ENCODE results near the gene CRYBG1.

The CRYBG1 gene

DNA sequence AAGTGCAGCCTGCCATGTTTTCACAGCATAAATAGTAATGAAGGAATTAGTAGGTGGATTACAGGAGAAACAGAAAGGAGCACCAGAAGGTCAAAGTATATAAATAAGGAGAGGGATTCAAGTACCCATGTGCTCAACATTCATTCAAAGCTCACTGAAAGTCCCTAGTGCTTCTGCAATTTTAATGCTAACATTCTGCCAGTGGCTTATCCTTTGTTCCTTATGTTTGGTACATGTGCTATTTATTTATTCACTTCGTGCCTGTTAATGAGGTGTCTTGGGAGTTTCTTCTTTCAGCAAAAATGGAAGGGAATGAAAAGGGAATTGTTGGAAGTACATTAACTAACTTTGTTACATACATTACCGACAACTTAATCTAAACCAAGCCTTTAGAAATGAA is 105.7 kb downstream of the CRYBG1 start:
- TF ChIP-seq ZBTB7A (IDR thresholded peaks at IDR 0.05; ENCODE audit: low read depth) = no peak

DNA sequence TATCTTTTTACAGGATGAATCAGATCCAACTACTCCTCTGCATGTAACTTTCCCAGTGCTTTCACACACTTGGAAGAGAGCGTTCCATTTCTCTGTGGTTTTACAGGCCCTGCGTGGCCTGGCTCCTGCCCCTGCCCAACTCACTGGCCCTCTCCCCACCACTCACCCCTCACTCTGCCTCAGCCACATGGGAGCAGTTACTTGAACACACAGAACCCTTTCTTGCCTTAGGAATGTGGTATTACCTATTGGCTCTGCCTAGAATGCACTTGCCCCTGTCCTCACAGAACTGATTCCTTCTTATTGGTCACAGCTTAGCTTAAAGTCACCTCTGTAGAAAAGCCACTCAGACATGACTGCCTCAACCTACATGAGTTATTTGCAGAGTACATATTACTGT is 108.4 kb downstream of the CRYBG1 start:
- TF ChIP-seq CEBPB (IDR thresholded peaks at IDR 0.05) (no peak), TEAD4 (IDR thresholded peaks at IDR 0.05) (no peak), EGR1 (IDR thresholded peaks at IDR 0.05) (no peak), TCF12 (IDR thresholded peaks at IDR 0.05; ENCODE audit: low read depth) (no peak), ZBTB7A (IDR thresholded peaks at IDR 0.05; ENCODE audit: low read depth) (no peak), YY1 (IDR thresholded peaks at IDR 0.05; ENCODE audit: low read depth) (no peak), EP300 (IDR thresholded peaks at IDR 0.05; ENCODE audit: borderline replicate concordance) (no peak), FOXM1 (IDR thresholded peaks at IDR 0.05; ENCODE audit: borderline replicate concordance, low read depth) (no peak), TAF1 (IDR thresholded peaks at IDR 0.05; ENCODE audit: low read depth) (no peak), NFIC (IDR thresholded peaks at IDR 0.05) (no peak)
- TF ChIP-seq, protein P1, sequence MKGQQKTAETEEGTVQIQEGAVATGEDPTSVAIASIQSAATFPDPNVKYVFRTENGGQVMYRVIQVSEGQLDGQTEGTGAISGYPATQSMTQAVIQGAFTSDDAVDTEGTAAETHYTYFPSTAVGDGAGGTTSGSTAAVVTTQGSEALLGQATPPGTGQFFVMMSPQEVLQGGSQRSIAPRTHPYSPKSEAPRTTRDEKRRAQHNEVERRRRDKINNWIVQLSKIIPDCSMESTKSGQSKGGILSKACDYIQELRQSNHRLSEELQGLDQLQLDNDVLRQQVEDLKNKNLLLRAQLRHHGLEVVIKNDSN (IDR thresholded peaks at IDR 0.05) = no peak
- TF ChIP-seq, protein P2, sequence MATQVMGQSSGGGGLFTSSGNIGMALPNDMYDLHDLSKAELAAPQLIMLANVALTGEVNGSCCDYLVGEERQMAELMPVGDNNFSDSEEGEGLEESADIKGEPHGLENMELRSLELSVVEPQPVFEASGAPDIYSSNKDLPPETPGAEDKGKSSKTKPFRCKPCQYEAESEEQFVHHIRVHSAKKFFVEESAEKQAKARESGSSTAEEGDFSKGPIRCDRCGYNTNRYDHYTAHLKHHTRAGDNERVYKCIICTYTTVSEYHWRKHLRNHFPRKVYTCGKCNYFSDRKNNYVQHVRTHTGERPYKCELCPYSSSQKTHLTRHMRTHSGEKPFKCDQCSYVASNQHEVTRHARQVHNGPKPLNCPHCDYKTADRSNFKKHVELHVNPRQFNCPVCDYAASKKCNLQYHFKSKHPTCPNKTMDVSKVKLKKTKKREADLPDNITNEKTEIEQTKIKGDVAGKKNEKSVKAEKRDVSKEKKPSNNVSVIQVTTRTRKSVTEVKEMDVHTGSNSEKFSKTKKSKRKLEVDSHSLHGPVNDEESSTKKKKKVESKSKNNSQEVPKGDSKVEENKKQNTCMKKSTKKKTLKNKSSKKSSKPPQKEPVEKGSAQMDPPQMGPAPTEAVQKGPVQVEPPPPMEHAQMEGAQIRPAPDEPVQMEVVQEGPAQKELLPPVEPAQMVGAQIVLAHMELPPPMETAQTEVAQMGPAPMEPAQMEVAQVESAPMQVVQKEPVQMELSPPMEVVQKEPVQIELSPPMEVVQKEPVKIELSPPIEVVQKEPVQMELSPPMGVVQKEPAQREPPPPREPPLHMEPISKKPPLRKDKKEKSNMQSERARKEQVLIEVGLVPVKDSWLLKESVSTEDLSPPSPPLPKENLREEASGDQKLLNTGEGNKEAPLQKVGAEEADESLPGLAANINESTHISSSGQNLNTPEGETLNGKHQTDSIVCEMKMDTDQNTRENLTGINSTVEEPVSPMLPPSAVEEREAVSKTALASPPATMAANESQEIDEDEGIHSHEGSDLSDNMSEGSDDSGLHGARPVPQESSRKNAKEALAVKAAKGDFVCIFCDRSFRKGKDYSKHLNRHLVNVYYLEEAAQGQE (IDR thresholded peaks at IDR 0.05; ENCODE audit: low read depth) = no peak
- TF ChIP-seq, protein P3, sequence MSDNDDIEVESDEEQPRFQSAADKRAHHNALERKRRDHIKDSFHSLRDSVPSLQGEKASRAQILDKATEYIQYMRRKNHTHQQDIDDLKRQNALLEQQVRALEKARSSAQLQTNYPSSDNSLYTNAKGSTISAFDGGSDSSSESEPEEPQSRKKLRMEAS (IDR thresholded peaks at IDR 0.05) = no peak

DNA sequence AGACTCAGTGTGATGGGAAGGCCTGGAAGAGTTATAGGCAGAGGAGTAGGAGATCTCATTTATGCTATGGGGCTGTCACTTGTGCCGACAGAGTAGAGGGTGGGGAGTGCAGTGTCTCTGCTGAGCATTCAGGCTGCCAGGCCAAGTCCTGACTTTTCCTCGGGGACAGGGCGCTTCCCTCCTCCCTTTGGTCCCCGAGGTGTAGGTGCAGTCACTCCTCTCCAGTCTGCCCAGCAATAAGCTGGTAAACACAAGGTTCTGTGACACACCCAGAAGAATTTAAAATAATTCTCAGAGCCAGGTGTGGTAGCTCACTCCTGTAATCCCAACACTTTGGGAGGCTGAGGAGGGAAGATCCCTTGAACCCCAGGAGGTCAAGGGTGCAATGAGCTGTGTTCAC is 109.4 kb downstream of the CRYBG1 start:
- TF ChIP-seq RAD21 (IDR thresholded peaks at IDR 0.05; ENCODE audit: low read depth) (no peak), TEAD4 (IDR thresholded peaks at IDR 0.05) (no peak), TCF12 (IDR thresholded peaks at IDR 0.05; ENCODE audit: low read depth) (no peak)

DNA sequence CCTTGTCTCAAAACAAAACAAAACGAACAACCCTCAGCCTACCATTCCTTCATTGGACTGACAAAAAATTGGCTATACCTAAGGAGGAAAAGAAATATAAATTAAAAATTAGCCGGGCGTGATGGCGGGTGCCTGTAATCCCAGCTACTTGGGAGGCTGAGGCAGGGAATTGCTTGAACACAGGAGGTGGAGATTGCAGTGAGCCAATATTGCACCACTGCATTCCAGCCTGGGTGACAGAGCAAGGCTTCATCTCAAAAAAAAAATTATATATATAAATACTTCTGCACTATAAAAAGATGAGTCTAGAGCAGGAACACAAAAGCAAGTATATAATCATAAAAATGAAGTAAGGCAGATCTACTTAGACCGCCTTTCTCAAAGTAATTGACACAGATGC is 109.8 kb downstream of the CRYBG1 start:
- TF ChIP-seq RAD21 (IDR thresholded peaks at IDR 0.05; ENCODE audit: low read depth) = no peak
- no peak for TF ChIP-seq EGR1 (IDR thresholded peaks at IDR 0.05)
- no peak for TF ChIP-seq CEBPB (IDR thresholded peaks at IDR 0.05)
- TF ChIP-seq TEAD4 (IDR thresholded peaks at IDR 0.05) = no peak
- TF ChIP-seq NFIC (IDR thresholded peaks at IDR 0.05) = no peak
- TF ChIP-seq YY1 (IDR thresholded peaks at IDR 0.05; ENCODE audit: low read depth) = no peak
- TF ChIP-seq, protein P2 (IDR thresholded peaks at IDR 0.05; ENCODE audit: low read depth) = no peak
- TF ChIP-seq FOXM1 (IDR thresholded peaks at IDR 0.05; ENCODE audit: borderline replicate concordance, low read depth) = no peak
- TF ChIP-seq TCF12 (IDR thresholded peaks at IDR 0.05; ENCODE audit: low read depth) = no peak
- TF ChIP-seq, protein P3 (IDR thresholded peaks at IDR 0.05) = no peak
- no peak for TF ChIP-seq EP300 (IDR thresholded peaks at IDR 0.05; ENCODE audit: borderline replicate concordance)

DNA sequence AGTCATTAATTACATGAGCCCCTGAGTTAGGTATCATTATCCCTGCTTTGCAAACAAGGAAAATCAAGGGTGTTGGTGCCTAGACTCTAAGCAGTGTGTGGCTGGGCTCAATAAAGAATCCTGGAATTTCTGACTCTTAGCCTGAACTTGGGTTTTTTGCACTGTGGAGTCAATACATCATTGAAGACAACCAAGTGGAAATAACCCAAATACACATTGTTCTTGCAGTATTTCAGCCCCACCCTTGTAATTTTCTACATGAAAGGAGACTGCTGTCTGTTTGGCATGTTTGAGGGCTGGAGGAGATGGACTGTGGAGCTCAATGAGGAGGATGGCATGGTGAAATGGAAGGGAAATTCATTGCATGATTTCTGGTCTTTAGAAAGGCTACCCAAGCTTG is 110.3 kb downstream of the CRYBG1 start:
- TF ChIP-seq EGR1 (IDR thresholded peaks at IDR 0.05) (no peak), FOXM1 (IDR thresholded peaks at IDR 0.05; ENCODE audit: borderline replicate concordance, low read depth) (no peak), CEBPB (IDR thresholded peaks at IDR 0.05) (no peak), YY1 (IDR thresholded peaks at IDR 0.05; ENCODE audit: low read depth) (no peak), TEAD4 (IDR thresholded peaks at IDR 0.05) (no peak), EP300 (IDR thresholded peaks at IDR 0.05; ENCODE audit: borderline replicate concordance) (no peak), ZBTB7A (IDR thresholded peaks at IDR 0.05; ENCODE audit: low read depth) (no peak)
- TF ChIP-seq, protein P2 (IDR thresholded peaks at IDR 0.05; ENCODE audit: low read depth) = no peak
- TF ChIP-seq, protein P1 (IDR thresholded peaks at IDR 0.05) = no peak

Data from Ishikawa (cell line).